Measurements from ENCODE around the gene TMEM184B.
A peak's percentile ranks its signal among the peaks of the same experiment; 100 is the strongest.

The TMEM184B gene

GRCh38 chr22:38175206-38176118 is 97.3 kb downstream of the TMEM184B start:
- no peak for DNase-seq

- DNase-seq, result no peak
Measured at GRCh38 chr22:38174626-38175025, 98.2 kb downstream of the TMEM184B start.

- no peak for DNase-seq
Measured at GRCh38 chr22:38173641-38173906, 99.2 kb downstream of the TMEM184B start.

GRCh38 chr22:38172832-38173640 is 99.8 kb downstream of the TMEM184B start:
- DNase-seq, result peak; percentile 10

- DNase-seq, result no peak
Measured at GRCh38 chr22:38171927-38172831, 100.6 kb downstream of the TMEM184B start.

- no peak for DNase-seq
Measured at GRCh38 chr22:38170469-38170868, 102.3 kb downstream of the TMEM184B start.
